GM18870 (cell line): ENCODE measurements around the gene KRTAP1-5.
"Not testable (repeated sequence)": the region's sequence is repeated elsewhere in the genome, so short reads cannot be mapped to it uniquely, and the experiment has no call there.

Experiments used
- ATAC-seq: cut with Tn5 transposase; IDR thresholded peaks from one replicate; pipeline ENCODE4 v1.9.1; 2021; ENCODE audit warnings: moderate library complexity; ENCODE audit not compliant: unreplicated experiment

KRTAP1-5 gene

DNA sequence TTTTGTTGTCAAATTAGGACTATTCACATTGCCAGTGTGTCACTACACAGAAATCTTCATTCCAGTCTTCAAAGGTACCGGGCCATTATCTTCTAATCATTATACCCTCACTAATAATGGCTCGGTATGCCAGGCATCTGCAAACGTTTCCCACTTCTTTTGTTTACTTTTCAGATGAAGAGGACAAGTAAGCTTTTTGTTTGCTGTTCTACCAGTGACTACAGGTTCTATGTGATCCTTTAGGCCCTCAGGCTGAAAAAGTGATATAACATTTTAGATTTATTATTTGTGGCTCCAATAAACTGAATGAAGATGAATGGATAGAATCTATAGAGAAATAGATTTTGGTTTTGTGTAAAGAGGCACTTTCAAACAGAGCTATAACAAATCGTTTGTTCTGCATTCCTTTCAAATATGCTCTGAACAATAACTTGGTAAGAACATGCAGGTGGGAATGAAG lies 17.7 kb downstream of the KRTAP1-5 start:
- ATAC-seq = no peak

DNA sequence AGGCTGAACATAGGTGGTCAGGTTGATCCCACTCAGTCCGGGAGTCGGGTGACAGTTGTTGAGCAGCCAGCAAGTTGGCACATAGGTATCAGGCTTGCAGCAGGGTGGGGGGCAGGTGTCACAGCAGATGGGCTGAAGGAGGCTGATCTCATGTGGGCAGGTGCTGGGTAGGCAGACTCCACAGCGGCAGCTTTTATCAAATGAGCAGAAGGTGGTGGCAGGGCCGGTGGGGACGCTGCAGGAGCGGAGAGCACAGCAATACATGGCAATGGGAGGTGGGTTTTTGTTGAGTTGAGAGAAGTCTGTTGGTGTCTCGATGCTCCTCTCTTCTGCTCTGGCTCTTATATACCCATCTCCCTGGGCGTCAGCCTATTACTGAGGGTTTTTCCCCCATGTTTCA lies 18.2 kb downstream of the KRTAP1-5 start, which contains the start of gene KRTAP3-1:
Gene KRTAP3-1 (minus strand): TSS at position 318 of the 400 bp plus-strand sequence. CDS start 54 bp downstream, at position 264.
- ATAC-seq = no peak

GRCh38 chr17:41004397-41004796 lies 22.6 kb downstream of the KRTAP1-5 start:
- no peak for ATAC-seq

DNA sequence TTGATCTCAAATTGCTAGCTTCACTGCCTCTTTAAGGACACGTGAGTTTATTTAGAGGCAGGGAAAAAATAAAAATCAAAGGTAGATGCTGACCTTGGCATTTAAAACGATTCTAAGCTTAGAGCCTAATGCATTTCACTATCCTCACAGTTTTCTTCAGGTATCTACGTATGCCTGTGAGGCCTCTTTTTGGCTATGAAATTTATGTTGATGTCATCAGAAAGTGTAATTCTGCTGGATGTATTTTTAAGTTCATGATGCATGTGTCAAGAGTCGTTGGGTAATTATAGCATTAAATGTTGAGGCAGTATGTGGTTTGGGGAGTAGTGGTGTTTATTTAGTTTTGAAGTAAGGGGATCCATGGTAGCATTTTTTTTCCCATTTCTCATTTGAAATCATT lies 23.1 kb downstream of the KRTAP1-5 start:
- no peak for ATAC-seq

DNA sequence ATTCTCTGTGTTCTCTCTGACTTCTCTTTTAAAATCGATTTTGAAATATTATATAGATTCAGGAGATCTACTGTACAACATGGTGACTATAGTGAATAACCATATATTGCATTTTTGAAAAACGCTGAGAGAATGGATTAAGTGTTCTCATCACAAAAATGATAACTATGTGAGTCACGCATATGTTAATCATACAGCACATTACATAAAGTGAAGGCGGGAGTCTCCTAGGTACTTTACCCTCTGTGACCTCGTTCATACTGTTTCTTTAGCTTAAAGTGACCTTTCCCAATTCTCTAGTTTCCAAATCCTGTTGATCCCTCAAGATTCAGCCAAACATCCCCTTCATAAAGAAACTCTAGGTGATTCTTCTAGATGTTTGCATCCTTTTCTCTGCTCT lies 24.2 kb downstream of the KRTAP1-5 start:
- no peak for ATAC-seq

DNA sequence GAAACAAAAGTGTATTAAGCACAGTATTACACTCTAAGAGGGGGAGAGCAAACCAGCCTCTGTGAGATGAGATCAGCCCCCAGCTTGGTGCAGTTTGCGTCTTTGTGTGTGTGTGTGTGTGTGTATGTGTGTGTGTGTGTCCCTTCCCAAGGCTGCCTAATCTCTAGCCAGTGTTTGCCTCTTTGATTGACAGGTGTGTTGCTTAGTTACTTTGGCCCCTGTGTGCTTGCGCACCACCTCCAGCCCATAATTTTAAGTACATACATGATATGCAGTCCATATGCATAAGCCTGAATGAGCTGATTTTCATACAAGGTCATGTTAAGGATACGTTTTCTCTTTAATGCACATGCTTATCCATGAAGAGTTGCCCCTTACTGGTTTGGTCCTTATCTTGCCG lies 25.2 kb downstream of the KRTAP1-5 start:
- no peak for ATAC-seq

DNA sequence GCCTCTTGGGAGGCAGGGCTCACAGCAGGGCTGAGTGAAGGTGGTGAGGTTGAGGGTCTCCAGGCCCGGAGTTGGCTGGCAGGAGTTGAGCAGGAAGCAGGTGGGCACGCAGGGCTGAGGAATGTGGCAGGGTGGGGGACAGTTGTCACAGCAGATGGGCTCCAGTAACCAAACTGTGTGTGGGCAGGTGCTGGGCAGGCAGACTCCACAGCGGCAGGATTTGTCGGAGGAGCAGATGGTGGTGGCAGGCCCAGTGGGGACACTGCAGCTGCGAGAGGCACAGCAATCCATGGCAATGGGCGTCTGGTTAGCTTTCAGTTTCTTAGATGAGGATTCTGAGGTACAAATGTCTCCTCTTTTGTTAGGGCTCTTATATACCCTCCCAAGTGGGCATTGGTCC lies 27.4 kb downstream of the KRTAP1-5 start, which contains the start of gene KRTAP3-2:
Gene KRTAP3-2 (minus strand): TSS at position 344 of the 400 bp plus-strand sequence. CDS start 53 bp downstream, at position 291.
- ATAC-seq = not testable (repeated sequence)

DNA sequence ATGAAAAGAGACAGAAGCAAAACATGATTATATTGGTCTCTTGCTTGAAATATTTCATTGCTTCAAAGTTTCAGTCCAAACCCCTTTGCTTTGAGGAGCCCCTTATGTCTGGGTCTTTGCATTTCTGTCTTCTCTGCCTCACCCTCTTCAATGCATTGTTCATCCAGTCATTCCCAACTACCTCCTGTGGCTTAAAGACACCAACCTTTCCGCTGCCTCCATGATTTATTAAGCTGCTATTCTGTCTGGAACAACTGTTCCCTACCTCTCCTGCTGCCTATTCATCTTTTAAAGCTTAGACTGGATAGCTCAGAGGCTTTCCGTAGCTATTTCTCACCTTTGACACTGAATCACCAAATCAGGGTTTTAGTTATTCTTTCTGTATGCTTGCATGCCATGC lies 29.6 kb downstream of the KRTAP1-5 start:
- ATAC-seq = no peak

GRCh38 chr17:40996829-40997228 lies 30.2 kb downstream of the KRTAP1-5 start:
- no peak for ATAC-seq

- ATAC-seq = no peak
Observed at GRCh38 chr17:40995116-40995515, 31.9 kb downstream of the KRTAP1-5 start.

DNA sequence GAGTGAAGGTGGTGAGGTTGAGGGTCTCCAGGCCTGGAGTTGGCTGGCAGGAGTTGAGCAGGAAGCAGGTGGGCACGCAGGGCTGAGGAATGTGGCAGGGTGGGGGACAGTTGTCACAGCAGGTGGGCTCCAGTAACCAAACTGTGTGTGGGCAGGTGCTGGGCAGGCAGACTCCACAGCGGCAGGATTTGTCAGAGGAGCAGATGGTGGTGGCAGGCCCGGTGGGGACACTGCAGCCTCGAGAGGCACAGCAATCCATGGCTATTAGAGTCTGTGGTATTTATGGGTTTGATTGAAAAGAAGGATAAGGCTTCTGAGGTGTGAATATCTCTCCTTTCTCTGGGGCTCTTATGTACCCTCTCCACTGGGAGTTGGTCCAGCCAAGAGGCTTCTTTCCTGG lies 33.2 kb downstream of the KRTAP1-5 start, which contains the start of gene KRTAP3-3:
Gene KRTAP3-3 (minus strand): TSS at position 326 of the 400 bp plus-strand sequence. CDS start 67 bp downstream, at position 259.
- no peak for ATAC-seq

GRCh38 chr17:40993084-40993483 lies 33.9 kb downstream of the KRTAP1-5 start:
- no peak for ATAC-seq

GRCh38 chr17:40992666-40993065 lies 34.3 kb downstream of the KRTAP1-5 start:
- no peak for ATAC-seq

GRCh38 chr17:40986920-40987319 lies 40.1 kb downstream of the KRTAP1-5 start:
- no peak for ATAC-seq

DNA sequence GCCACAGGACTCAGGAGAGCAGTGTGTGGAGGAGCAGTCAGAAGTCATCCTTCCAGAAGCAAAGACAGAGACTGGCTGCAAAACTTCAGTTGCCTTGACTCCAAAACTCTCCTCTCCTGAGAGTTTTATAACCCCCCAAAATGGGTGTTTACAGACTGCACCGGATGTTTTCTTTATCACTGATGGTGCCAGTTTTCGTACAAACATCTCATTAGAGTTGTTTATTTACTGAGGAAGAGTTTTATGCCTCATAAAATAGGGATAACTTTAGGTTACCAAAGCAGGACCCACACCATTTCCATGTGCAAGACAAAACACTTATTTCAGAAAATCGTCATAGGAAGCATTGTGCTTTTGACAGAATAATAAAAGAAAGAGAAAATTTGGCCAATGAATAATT lies 42.8 kb downstream of the KRTAP1-5 start, which contains the start of gene KRT40:
Gene KRT40 (minus strand): TSS at position 101 of the 400 bp plus-strand sequence. CDS start 53 bp downstream, at position 48.
- ATAC-seq = no peak

GRCh38 chr17:40981115-40981514 lies 45.9 kb downstream of the KRTAP1-5 start:
- no peak for ATAC-seq

DNA sequence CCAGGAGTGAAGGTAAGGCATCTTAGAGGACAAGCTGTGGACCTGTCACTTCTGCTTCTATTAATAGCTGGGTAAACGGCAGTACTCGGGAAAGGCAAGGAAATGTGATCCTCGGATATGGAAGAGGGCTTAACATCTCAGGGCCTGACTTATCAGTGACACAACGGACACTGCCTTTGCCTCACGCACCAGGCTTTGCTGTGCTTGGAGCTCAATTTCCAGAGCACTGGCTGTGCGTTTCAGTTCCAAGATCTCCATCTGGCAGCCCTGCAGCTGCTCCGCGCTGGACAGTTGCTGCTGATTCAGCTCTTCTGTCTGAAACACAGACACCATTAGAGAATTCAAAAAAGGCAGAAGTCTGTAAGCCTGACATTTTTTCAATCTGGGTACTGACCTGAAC lies 46.4 kb downstream of the KRTAP1-5 start:
- no peak for ATAC-seq

GRCh38 chr17:40980117-40980516 lies 46.9 kb downstream of the KRTAP1-5 start:
- no peak for ATAC-seq

- no peak for ATAC-seq
Observed at GRCh38 chr17:40978575-40979151, 48.3 kb downstream of the KRTAP1-5 start.
